Coronary artery (tissue), 2 donors: ENCODE measurements around the gene RBM18.

Experiments
- DNase-seq: peaks from one replicate; pipeline ENCODE4 v3.0.0-alpha.2; 2017; ENCODE audit warnings: low spot score
- H3K27ac ChIP-seq, 2 donors: fragments of 200-600 bp; sonication (generic); one replicate each; pipeline ENCODE4 v1.5.1; 2016 to 2019
- H3K4me3 ChIP-seq: fragments of 200-600 bp; sonication (generic); 2 replicates; pipeline ENCODE4 v1.5.1; 2016; ENCODE audit warnings: mild to moderate bottlenecking, moderate library complexity
- CTCF ChIP-seq: fragments of 200-600 bp; sonication (generic); IDR thresholded peaks from one replicate; pipeline ENCODE4 v1.5.1; 2019; ENCODE audit warnings: antibody characterized with exemption

RBM18 gene

DNA sequence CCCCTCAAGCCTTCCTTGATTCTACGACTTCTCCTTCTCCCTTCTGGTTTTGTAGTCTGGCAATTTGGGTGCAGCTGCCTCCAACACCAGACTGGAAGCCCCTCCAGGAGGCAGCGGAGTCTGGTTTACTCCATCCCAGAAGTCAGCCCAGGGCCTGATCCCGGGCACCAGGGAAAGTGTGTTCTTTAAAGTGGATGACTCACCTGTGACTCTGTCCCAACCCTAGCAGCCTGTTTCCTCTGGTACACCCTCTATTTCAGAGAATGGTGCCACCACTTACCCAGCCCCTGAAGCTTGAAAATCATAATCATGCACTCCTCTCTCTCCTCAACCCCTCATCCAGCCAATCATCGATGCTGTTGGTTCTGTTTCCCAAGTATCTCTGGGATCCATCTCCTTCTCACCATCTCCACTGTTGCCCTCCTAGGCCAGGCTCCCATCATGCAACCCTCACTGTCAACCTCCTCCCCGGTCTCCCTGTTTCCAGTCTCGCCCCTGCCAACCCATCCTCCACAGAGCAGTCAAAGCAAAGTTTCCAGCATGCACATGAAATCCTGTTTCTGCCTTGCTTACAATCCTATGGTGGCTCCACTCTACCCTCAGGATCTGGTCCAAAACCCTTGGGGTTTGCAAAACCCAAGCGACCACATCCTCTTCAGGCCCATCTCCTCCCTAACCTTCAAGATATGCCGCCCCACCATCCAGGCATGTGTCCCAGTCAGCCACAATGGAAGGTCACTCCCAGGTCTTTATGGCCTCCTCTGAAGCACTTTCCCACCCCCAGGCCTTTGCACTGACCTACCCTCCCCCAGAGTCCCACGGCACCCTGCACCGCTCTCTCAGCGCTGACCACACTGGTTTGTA, 46.3 kb downstream of the RBM18 start:
- Histone ChIP-seq H3K4me3 (peak overlapping the region; percentile 56), H3K27ac (no peak overlapping the region)
- DNase-seq, result peak; percentile 24
- TF ChIP-seq CTCF, result no peak

DNA sequence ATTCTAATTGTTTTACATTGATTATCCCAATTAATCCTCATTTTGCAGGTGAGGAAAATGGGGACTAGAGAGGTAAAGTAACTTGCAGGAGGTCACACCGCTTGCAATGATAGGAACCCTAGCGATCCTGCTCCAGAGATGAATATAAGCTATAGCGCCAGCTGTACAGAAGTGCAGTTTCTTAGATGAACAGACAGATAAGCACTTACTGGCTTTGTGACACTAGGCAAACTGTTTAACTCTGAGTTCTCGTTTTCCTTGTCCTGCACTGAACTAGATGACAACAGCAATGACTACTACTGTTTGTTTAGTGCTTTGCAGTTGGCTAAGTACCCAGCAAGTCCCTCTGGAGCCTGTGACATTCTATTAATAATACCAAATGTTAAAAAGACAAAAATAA, 47.0 kb downstream of the RBM18 start:
- Histone ChIP-seq H3K4me3 (no peak overlapping the region), H3K27ac (no peak overlapping the region)
- TF ChIP-seq CTCF, result no peak
- peak; percentile 16 for DNase-seq

DNA sequence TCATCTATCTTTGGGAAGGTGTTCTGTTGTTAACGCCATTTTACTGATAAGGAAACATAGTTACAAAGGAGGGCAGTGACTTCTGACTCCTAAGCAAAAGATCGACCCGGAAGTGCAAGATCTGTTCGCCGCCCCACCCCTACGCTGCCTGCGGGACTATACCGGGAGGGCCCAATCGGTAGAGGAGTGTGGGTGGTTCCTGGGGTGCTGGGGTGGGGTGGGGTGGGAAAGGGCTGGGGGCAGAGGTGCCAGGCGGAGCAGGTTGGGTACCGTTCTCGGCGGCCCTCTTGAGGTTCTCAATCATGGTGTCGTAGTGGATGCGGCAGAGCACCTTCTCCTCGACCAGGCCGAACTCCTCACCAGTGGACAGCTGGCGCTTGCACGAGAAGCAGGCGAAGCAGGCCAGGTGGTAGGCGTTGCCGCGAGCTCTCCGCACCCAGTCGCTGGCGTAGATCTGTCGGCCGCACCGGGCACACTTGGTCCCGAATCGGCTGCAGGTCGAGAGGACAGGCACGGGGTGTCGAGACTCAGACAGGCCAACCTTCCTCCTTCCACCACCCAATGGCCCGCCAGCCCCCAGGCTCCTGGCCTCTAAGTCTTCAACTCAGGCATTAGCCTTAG, 47.7 kb downstream of the RBM18 start:
- peak; percentile 57 for DNase-seq
- TF ChIP-seq CTCF, result no peak
- H3K27ac ChIP-seq, result no peak overlapping the region
- no peak overlapping the region for H3K4me3 ChIP-seq

DNA sequence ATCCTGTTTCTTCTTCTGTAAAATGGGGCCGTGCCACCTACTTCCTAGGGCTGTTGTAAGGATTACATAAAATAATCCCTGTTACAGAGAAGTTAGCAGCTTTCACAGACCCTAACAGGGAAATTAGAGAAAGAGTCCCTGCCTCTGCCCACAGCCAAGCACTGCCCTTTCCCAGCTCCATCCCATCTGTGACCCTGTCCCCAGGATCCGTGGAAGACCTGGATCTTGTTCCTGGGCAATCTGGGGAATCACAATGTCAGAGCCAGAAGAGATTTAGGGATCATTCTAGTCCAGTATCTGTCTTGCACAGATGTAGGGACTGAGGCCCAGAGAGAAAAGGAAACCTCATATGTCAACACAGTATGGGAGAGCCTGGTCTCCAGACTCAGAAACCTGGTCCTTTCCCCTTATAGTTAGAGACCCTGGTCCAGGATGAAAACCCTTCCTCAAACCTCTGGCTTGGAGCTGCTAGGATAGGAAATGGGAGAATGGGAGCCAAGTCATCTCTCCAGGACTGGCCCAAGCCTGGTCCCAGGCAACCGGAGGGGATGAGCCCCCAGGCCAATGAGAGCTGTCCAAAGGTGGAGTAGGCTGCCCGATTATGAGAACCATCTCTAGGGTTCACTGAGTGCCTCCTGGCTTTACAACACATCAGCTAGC, 48.4 kb downstream of the RBM18 start:
- no peak for DNase-seq
- H3K4me3 ChIP-seq, result no peak overlapping the region
- H3K27ac ChIP-seq, result no peak overlapping the region
- no peak for TF ChIP-seq CTCF

DNA sequence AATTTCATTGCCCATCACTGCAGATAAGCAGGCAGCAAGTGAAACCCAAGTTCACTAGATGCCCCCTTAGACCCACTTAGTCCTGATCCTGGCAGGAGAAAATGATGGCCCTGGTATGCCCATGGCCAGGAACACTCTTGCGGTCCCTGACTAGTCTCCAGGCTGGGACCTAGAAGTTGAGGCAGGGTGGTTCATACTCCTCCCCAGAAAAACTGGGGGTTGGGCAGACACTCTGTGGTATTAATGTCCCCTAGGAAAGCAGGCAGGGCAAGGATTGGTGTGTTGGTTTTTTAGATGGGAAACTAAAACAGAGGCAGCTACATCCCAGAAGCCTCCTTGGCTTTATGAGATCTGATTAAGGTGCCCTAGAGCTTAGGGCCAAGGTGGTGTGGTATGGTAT, 49.0 kb downstream of the RBM18 start:
- DNase-seq, result no peak
- Histone ChIP-seq H3K27ac (no peak overlapping the region), H3K4me3 (no peak overlapping the region)
- no peak for TF ChIP-seq CTCF

DNA sequence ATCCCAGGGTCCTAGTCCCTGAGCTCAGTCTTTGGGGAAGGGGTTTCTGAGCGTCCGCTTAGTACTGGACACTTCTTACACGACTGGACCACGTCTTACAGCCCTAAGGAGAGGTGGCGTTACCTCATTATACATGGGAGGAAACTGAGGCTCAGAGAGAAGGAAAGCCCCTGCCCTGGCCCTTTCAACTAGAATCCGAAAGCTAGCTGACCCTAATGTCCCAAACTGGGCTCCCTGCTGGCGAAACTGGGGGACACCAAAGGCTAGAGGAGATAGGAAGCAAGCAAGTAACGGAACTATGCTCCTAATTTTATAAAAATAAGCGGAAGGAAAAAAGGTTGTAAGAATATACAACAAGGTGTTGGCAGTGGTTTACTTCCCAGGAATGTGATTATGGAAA, 50.1 kb downstream of the RBM18 start:
- DNase-seq, result no peak

More for the DNA sequence above, 50.1 kb downstream of the RBM18 start:
- no peak for TF ChIP-seq CTCF
- no peak overlapping the region for H3K27ac ChIP-seq
- H3K4me3 ChIP-seq, result peak overlapping the region; percentile 69
